Panc1 (cell line): Measurements from ENCODE around the gene ZFPL1.

ENCODE experiments used
- CTCF ChIP-seq: fragments of 450-650 bp; IDR thresholded peaks from 2 replicates; pipeline ENCODE4 v1.5.1; 2017; ENCODE audit warnings: mild to moderate bottlenecking
- POLR2AphosphoS5 ChIP-seq: IDR thresholded peaks from 2 replicates; pipeline ENCODE4 v1.6.1; 2012; ENCODE audit warnings: mild to moderate bottlenecking, low read depth, low read length, moderate library complexity
- REST ChIP-seq, 2 experiments: IDR thresholded peaks; 2 replicates each; pipeline ENCODE4 v1.6.1; 2011 to 2012; ENCODE audit warnings: low read depth in 2 of 2, control low read depth in 1 of 2, low read length in 1 of 2, mild to moderate bottlenecking in 1 of 2, moderate library complexity in 1 of 2; ENCODE audit not compliant: insufficient read depth in 1 of 2

GRCh38 chr11:65058419-65059054 is 25.5 kb upstream of the ZFPL1 start, which contains the start of gene NAALADL1:
- TF ChIP-seq POLR2AphosphoS5, result no peak
- TF ChIP-seq CTCF, result no peak
- no peak for TF ChIP-seq REST (IDR thresholded peaks at IDR 0.05; ENCODE audit: insufficient read depth in 1 of 2, low read depth in 2 of 2, low read length in 1 of 2)
